ENCODE measurements around the gene ABLIM2.

Gene ABLIM2

GRCh38 chr4:8188743-8189550 is 30.3 kb upstream of the ABLIM2 start:
- no peak overlapping the region for H3K4me3 ChIP-seq (ENCODE audit: severe bottlenecking)
- peak overlapping the region; percentile 92 for H3K27ac ChIP-seq (ENCODE audit: poor library complexity, severe bottlenecking)
- ATAC-seq (ENCODE audit: low read depth): peak; percentile 83
- no peak for TF ChIP-seq CTCF (IDR thresholded peaks at IDR 0.05; ENCODE audit: poor library complexity, severe bottlenecking)
- no peaks in the 10 kb centered on the region for H3K36me3 ChIP-seq (ENCODE audit: low read depth)
- peak; percentile 97 for DNase-seq (ENCODE audit: low spot score)
- H3K27me3 ChIP-seq (ENCODE audit: insufficient read depth, poor library complexity, severe bottlenecking): no peaks in the 10 kb centered on the region
- no peaks in the 10 kb centered on the region for H3K9me3 ChIP-seq (ENCODE audit: severe bottlenecking)
- H3K4me1 ChIP-seq (ENCODE audit: insufficient read depth, poor library complexity, severe bottlenecking): peaks cover 47% of the 10 kb centered on the region

- H3K27me3 ChIP-seq (ENCODE audit: insufficient read depth, poor library complexity, severe bottlenecking): no peaks in the 10 kb centered on the region
- ATAC-seq (ENCODE audit: low read depth) (peak; percentile 18; the same call in 1 of the 3 replicates), DNase-seq (ENCODE audit: low spot score) (peak; percentile 79)
- no peaks in the 10 kb centered on the region for H3K36me3 ChIP-seq (ENCODE audit: low read depth)
- no peaks in the 10 kb centered on the region for H3K9me3 ChIP-seq (ENCODE audit: severe bottlenecking)
- peak; percentile 18 for TF ChIP-seq CTCF (IDR thresholded peaks at IDR 0.05; ENCODE audit: poor library complexity, severe bottlenecking)
- H3K27ac ChIP-seq (ENCODE audit: poor library complexity, severe bottlenecking): peak overlapping the region; percentile 92
- peaks cover 52% of the 10 kb centered on the region for H3K4me1 ChIP-seq (ENCODE audit: insufficient read depth, poor library complexity, severe bottlenecking)
- H3K4me3 ChIP-seq (ENCODE audit: severe bottlenecking): no peak overlapping the region
These were observed 29.5 kb upstream of the ABLIM2 start for GRCh38 chr4:8188085-8188484.

GRCh38 chr4:8185930-8186329 is 27.3 kb upstream of the ABLIM2 start:
- Histone ChIP-seq H3K27ac (ENCODE audit: poor library complexity, severe bottlenecking) (peak overlapping the region; percentile 88), H3K4me1 (ENCODE audit: insufficient read depth, poor library complexity, severe bottlenecking) (peaks cover 56% of the 10 kb centered on the region), H3K36me3 (ENCODE audit: low read depth) (no peaks in the 10 kb centered on the region)

GRCh38 chr4:8185295-8185694 is 26.7 kb upstream of the ABLIM2 start:
- TF ChIP-seq CTCF (IDR thresholded peaks at IDR 0.05; ENCODE audit: poor library complexity, severe bottlenecking): no peak
- peaks cover 55% of the 10 kb centered on the region for H3K4me1 ChIP-seq (ENCODE audit: insufficient read depth, poor library complexity, severe bottlenecking)
- peak overlapping the region; percentile 88 for H3K27ac ChIP-seq (ENCODE audit: poor library complexity, severe bottlenecking)
- no peaks in the 10 kb centered on the region for H3K36me3 ChIP-seq (ENCODE audit: low read depth)
- no peaks in the 10 kb centered on the region for H3K27me3 ChIP-seq (ENCODE audit: insufficient read depth, poor library complexity, severe bottlenecking)
- no peaks in the 10 kb centered on the region for H3K9me3 ChIP-seq (ENCODE audit: severe bottlenecking)
- H3K4me3 ChIP-seq (ENCODE audit: severe bottlenecking): no peak overlapping the region
- ATAC-seq (ENCODE audit: low read depth): peak; percentile 8; the same call in 1 of the 3 replicates
- DNase-seq (ENCODE audit: low spot score): peak; percentile 73

More at GRCh38 chr4:8185930-8186329, 27.3 kb upstream of the ABLIM2 start:
- TF ChIP-seq CTCF (IDR thresholded peaks at IDR 0.05; ENCODE audit: poor library complexity, severe bottlenecking): no peak
- Histone ChIP-seq H3K9me3 (ENCODE audit: severe bottlenecking) (no peaks in the 10 kb centered on the region), H3K27me3 (ENCODE audit: insufficient read depth, poor library complexity, severe bottlenecking) (no peaks in the 10 kb centered on the region), H3K4me3 (ENCODE audit: severe bottlenecking) (no peak overlapping the region)
- ATAC-seq (ENCODE audit: low read depth): no peak
- no peak for DNase-seq (ENCODE audit: low spot score)

- H3K4me1 ChIP-seq (ENCODE audit: insufficient read depth, poor library complexity, severe bottlenecking): peaks cover 50% of the 10 kb centered on the region
- ATAC-seq (ENCODE audit: low read depth) (no peak), DNase-seq (ENCODE audit: low spot score) (no peak)
- H3K9me3 ChIP-seq (ENCODE audit: severe bottlenecking): no peaks in the 10 kb centered on the region
- no peaks in the 10 kb centered on the region for H3K27me3 ChIP-seq (ENCODE audit: insufficient read depth, poor library complexity, severe bottlenecking)
- peak overlapping the region; percentile 88 for H3K27ac ChIP-seq (ENCODE audit: poor library complexity, severe bottlenecking)
- TF ChIP-seq CTCF (IDR thresholded peaks at IDR 0.05; ENCODE audit: poor library complexity, severe bottlenecking): no peak
- no peaks in the 10 kb centered on the region for H3K36me3 ChIP-seq (ENCODE audit: low read depth)
- H3K4me3 ChIP-seq (ENCODE audit: severe bottlenecking): no peak overlapping the region
These were observed 25.4 kb upstream of the ABLIM2 start for GRCh38 chr4:8184061-8184460.
